Measurements from ENCODE around the gene SMIM38.

DNA sequence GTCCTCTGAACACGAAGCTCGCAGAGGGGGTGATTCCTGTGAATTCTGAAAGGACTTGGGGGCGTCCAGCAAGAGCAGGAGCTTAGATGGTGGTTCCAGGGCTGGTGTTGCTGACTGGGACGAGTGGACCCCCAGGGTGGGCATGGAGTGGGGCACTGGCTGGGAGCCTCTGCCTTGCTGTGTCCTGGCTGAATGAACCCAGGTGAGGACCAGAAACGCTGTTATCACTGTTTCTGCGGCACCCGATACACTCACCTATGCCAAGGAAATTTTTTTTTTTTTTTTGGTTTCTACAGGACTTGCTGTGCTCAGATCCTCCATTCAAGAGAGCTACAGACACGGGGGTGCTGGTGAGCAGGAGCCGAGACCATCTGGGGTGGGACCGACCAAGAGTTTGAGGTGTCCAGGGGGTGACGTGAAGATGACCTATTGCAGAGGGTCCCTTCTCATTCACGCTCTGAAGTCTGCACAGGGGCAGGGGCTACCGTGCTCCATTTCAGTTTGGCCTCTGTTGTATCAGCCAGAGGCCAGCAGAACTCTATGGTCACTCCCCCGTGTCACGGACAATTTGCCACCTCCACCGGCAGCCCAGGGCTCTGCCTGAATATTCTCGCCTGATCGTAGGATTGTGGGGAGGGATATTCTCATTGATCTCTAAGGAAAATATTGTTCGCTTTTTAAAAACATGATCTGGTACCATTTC lies 3.6 kb downstream of the SMIM38 start:
- TF ChIP-seq EZH2 (IDR thresholded peaks at IDR 0.05; ENCODE audit: borderline replicate concordance, low read length) = no peak
- TF ChIP-seq, protein P1, sequence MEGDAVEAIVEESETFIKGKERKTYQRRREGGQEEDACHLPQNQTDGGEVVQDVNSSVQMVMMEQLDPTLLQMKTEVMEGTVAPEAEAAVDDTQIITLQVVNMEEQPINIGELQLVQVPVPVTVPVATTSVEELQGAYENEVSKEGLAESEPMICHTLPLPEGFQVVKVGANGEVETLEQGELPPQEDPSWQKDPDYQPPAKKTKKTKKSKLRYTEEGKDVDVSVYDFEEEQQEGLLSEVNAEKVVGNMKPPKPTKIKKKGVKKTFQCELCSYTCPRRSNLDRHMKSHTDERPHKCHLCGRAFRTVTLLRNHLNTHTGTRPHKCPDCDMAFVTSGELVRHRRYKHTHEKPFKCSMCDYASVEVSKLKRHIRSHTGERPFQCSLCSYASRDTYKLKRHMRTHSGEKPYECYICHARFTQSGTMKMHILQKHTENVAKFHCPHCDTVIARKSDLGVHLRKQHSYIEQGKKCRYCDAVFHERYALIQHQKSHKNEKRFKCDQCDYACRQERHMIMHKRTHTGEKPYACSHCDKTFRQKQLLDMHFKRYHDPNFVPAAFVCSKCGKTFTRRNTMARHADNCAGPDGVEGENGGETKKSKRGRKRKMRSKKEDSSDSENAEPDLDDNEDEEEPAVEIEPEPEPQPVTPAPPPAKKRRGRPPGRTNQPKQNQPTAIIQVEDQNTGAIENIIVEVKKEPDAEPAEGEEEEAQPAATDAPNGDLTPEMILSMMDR (IDR thresholded peaks at IDR 0.05; ENCODE audit: low read length) = no peak
